ENCODE results near the gene ZNRD2. TPM values are rescaled to one million over a fixed set of nuclear protein-coding genes. Genes with fewer than 3 reads are reported as not detected.

The ZNRD2 gene
- total RNA-seq, 4 donors from 2014 or later, result 43.6 to 77.3 (median 63.3) TPM

- peaks cover 29 to 63% (median 59%) of the 10 kb centered on the region in 4 donors for H3K36me3 ChIP-seq
- H3K27me3 ChIP-seq, result no peaks in the 10 kb centered on the region
- peak overlapping the region in 3 of 4 donors; percentile 72 to 96 (median 82) for H3K4me3 ChIP-seq
- 93% methylated on average over 11 of the region's 17 CpGs for WGBS
- H3K27ac ChIP-seq (replicated peaks in 1 of 4), result no peak overlapping the region
- no peak for TF ChIP-seq POLR2A (IDR thresholded peaks at IDR 0.05; ENCODE audit: low read depth)
- no peak for TF ChIP-seq EP300 (IDR thresholded peaks at IDR 0.05)
- TF ChIP-seq CTCF (IDR thresholded peaks at IDR 0.05), result no peak
- TF ChIP-seq POLR2AphosphoS5 (IDR thresholded peaks at IDR 0.05), result no peak
- peaks cover 24 to 41% (median 36%) of the 10 kb centered on the region in 4 donors for H3K4me1 ChIP-seq
- intact Hi-C loops (cut with DNase I), result no loop called here
- no peak for DNase-seq (ENCODE audit: extremely low spot score)
- H3K9me3 ChIP-seq, result no peaks in the 10 kb centered on the region
These were observed 47.0 kb downstream of the ZNRD2 start for GRCh38 chr11:65617136-65617850.

- Histone ChIP-seq H3K36me3 (peaks cover 31 to 63% (median 61%) of the 10 kb centered on the region in 4 donors), H3K4me3 (no peak overlapping the region), H3K27ac (replicated peaks in 1 of 4) (no peak overlapping the region), H3K27me3 (no peaks in the 10 kb centered on the region), H3K4me1 (peaks cover 16 to 32% (median 27%) of the 10 kb centered on the region in 4 donors), H3K9me3 (no peaks in the 10 kb centered on the region)
- 86% methylated on average over 5 of the region's 33 CpGs for WGBS
- DNase-seq (ENCODE audit: extremely low spot score), result no peak
- no peak for TF ChIP-seq POLR2AphosphoS5 (IDR thresholded peaks at IDR 0.05)
- TF ChIP-seq POLR2A (IDR thresholded peaks at IDR 0.05; ENCODE audit: low read depth), result no peak
- intact Hi-C loops (cut with DNase I), result no loop called here
These were observed 47.9 kb downstream of the ZNRD2 start for GRCh38 chr11:65617990-65618751.

GRCh38 chr11:65618763-65619162, 48.5 kb downstream of the ZNRD2 start:
- Histone ChIP-seq H3K4me3 (no peak overlapping the region), H3K27ac (replicated peaks in 1 of 4) (no peak overlapping the region), H3K9me3 (no peaks in the 10 kb centered on the region), H3K27me3 (no peaks in the 10 kb centered on the region), H3K4me1 (peaks cover 14 to 26% (median 21%) of the 10 kb centered on the region in 4 donors), H3K36me3 (peaks cover 31 to 69% (median 67%) of the 10 kb centered on the region in 4 donors)
- TF ChIP-seq CTCF (IDR thresholded peaks at IDR 0.05) (no peak), POLR2A (IDR thresholded peaks at IDR 0.05; ENCODE audit: low read depth) (no peak), EP300 (IDR thresholded peaks at IDR 0.05) (no peak), POLR2AphosphoS5 (IDR thresholded peaks at IDR 0.05) (no peak)
- intact Hi-C loops (cut with DNase I), result no loop called here
- no peak for DNase-seq (ENCODE audit: extremely low spot score)
- WGBS, result 94% methylated on average over 7 of the region's 14 CpGs

GRCh38 chr11:65619281-65619928, 49.1 kb downstream of the ZNRD2 start:
- Histone ChIP-seq H3K4me1 (peaks cover 14 to 25% (median 21%) of the 10 kb centered on the region in 4 donors), H3K27ac (replicated peaks in 1 of 4) (no peak overlapping the region), H3K36me3 (peaks cover 36 to 75% (median 73%) of the 10 kb centered on the region in 4 donors), H3K9me3 (no peaks in the 10 kb centered on the region), H3K4me3 (no peak overlapping the region), H3K27me3 (no peaks in the 10 kb centered on the region)
- no peak for DNase-seq (ENCODE audit: extremely low spot score)
- intact Hi-C loops (cut with DNase I), result no loop called here
- WGBS, result 89% methylated on average over 19 of the region's 29 CpGs
- TF ChIP-seq EP300 (IDR thresholded peaks at IDR 0.05) (no peak), CTCF (IDR thresholded peaks at IDR 0.05) (no peak), POLR2A (IDR thresholded peaks at IDR 0.05; ENCODE audit: low read depth) (no peak), POLR2AphosphoS5 (IDR thresholded peaks at IDR 0.05) (no peak)

DNA sequence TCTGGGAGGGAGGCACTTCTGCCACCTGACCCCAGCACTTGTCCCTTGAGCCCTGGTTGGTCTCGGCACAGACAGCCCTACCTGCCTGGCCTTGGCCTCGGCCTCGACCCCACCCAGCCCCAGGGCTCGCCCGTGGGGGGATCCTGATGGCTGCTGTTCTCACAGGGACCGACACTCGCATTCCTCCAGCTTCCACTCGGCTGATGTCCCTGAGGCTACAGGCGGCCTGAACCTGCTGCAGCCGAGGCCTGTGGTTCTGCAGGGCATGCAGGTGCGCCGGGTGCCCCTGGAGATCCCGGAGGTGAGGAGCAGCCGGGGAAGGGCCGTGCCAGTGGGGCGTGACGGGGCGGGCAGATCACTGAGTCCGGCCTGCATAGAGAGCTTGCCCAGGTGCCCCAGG, 50.4 kb downstream of the ZNRD2 start:
- intact Hi-C loops (cut with DNase I), result loop anchor here (10.0 kb wide), 1 partner anchor 194 kb away; no protein-coding TSS in a partner anchor
- H3K4me1 ChIP-seq, result peaks cover 14 to 27% (median 21%) of the 10 kb centered on the region in 4 donors
- H3K9me3 ChIP-seq, result no peaks in the 10 kb centered on the region
- no peak for TF ChIP-seq EP300 (IDR thresholded peaks at IDR 0.05)
- H3K4me3 ChIP-seq, result no peak overlapping the region
- WGBS, result 89% methylated on average over 9 of the region's 19 CpGs
- H3K36me3 ChIP-seq, result peaks cover 48 to 88% (median 86%) of the 10 kb centered on the region in 4 donors
- H3K27me3 ChIP-seq, result no peaks in the 10 kb centered on the region
- no peak for DNase-seq (ENCODE audit: extremely low spot score)
- no peak overlapping the region for H3K27ac ChIP-seq (replicated peaks in 1 of 4)

Data from esophagus muscularis mucosa (tissue), 4 donors.